ENCODE results near the gene CLCN7. TPM values are rescaled to one million over a fixed set of nuclear protein-coding genes. Genes with fewer than 3 reads are reported as not detected.

The CLCN7 gene
- total and polyA plus RNA-seq, 9 of the 15 experiments (the other 6 are each of a cell fraction or from before 2014, with no cell fraction given) = 0.06 to 126 (median 18.7) TPM

DNA sequence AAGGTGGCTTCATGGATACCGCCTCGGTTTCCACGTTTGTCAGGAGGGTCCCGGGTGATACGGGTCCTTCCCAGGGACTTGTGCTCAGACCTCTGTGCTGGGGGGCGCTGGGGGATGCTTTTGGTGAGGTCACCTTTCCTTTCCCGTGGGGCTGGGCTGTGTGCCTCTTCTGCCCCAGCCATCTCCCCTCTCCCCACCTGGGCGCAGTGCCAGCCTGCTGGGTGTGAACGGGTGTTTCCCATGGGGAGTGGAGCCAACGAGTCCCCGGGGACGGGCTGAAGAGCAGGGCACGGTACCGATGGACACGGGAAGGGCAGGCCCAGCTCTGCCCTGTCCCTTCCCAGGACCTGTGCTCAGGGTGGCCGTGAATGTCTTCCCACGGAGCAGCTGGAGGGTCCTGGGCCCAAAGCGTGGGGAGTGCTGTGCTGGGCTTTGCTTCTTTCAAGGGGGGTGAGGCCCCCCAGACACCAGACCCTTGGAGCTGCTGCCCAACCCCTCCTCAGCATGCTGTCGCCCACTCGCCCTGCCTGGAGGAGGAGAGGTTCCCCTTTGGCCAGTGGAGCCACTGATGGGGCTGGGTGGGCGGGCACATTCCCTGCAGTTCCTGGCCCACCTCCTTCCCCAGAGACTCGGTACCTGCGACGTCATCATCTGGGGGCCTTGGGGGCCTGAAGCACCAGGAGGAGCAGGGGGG, 33.8 kb upstream of the CLCN7 start:
- H4K20me1 ChIP-seq (replicated peaks; ENCODE audit: control insufficient read depth, insufficient read depth, low read length) = no peaks in the 10 kb centered on the region
- H3K79me2 ChIP-seq (ENCODE audit: control insufficient read depth, insufficient read depth, low read length) = no peaks in the 10 kb centered on the region
- no peak overlapping the region for H2AFZ ChIP-seq (ENCODE audit: low read depth, low read length)
- CTCF ChIA-PET (ENCODE audit: low intra/inter-chr PET ratio) = no interaction called here
- no peak for DNase-seq (ENCODE audit: extremely low read depth in 1 of 4, low spot score in 3 of 4)
- no peak overlapping the region for H3K4me2 ChIP-seq (ENCODE audit: insufficient read depth, low read length)
- FAIRE-seq = no peak
- BruUV-seq (replicated peaks) = no TSS peak
- H3K36me3 ChIP-seq (ENCODE audit: control insufficient read depth, insufficient read depth, low read length) = peaks cover 51% of the 10 kb centered on the region; the same call in 1 of the 3 replicates
- TF ChIP-seq TAF7 (tag; IDR thresholded peaks at IDR 0.05) (no peak), RBFOX2 (IDR thresholded peaks at IDR 0.05; ENCODE audit: low read depth, low read length) (peak; percentile 14)
- no peaks in the 10 kb centered on the region for H3K9me1 ChIP-seq (ENCODE audit: control insufficient read depth, insufficient read depth, low read length)
- POLR2A ChIA-PET = interaction anchor here (0.6 kb wide), 1 partner anchor 152 kb away, joined by 4 read pairs; no protein-coding TSS in a partner anchor
- intact Hi-C loops (cut with micrococcal nuclease) = no loop called here
- H3K4me3 ChIP-seq = no peak overlapping the region
- WGBS (ENCODE audit: insufficient coverage, low coverage, missing lambda C conversion rate) = 87% methylated on average over 19 of the region's 24 CpGs
- no peaks in the 10 kb centered on the region for H3K9me3 ChIP-seq (replicated peaks; ENCODE audit: control insufficient read depth, insufficient read depth, low read depth, low read length)
- in situ Hi-C loops (cut with MboI) = no loop called here
- H3K4me1 ChIP-seq (replicated peaks in 1 of 2; ENCODE audit: control insufficient read depth in 2 of 2, insufficient read depth in 2 of 2, low read length in 2 of 2) = peaks cover 0 to 43% of the 10 kb centered on the region in 2 experiments; a peak in 2 of 5 replicates
- H3K9ac ChIP-seq (ENCODE audit: insufficient read depth in 1 of 2, low read depth in 2 of 2, low read length in 2 of 2) = no peak overlapping the region
- no peak for ATAC-seq
- no peaks in the 10 kb centered on the region for H3K27me3 ChIP-seq (ENCODE audit: control insufficient read depth in 2 of 2, insufficient read depth in 2 of 2, low read length in 2 of 2)
- no peak overlapping the region for H3K27ac ChIP-seq (ENCODE audit: extremely low read depth, low read depth, low read length)

DNA sequence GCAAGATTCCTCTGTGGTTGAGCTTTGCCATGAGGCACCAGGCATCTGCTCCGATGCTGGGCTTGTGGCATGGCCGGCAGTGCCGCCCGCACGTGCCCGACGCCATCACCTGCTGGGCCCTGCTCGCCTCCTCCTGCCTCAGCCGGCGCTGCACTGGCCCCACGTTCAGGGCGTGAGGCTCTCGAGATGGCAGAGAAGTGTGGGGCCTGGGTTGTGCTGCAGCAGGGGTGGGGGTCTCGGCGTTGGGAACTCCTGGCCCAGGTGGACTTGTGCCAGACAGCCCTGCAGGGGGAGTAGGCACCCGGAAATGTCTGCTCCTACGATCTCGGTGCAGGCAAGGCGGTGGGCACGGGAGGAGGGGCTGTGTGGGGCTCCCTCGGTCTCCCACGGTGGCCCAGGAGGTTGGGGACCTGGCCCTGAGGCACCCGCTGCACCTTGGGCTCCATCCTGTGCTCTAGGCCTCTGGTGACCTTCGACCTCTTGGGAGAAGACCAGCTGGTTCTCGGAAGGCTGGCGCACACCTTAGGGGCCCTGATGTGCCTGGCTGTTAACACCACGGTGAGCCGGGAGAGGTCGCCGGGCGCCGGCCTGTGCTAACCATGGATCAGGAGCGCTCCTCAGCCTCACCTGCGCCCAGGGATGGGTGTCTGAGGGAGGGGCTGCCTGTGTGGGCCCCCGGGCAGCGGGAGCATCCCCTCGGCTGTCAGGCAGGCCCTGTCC, 31.8 kb upstream of the CLCN7 start:
- FAIRE-seq = no peak

More for the DNA sequence above, 31.8 kb upstream of the CLCN7 start:
- Histone ChIP-seq H3K4me2 (ENCODE audit: insufficient read depth, low read length) (no peak overlapping the region), H3K9me3 (replicated peaks; ENCODE audit: control insufficient read depth, insufficient read depth, low read depth, low read length) (no peaks in the 10 kb centered on the region), H2AFZ (ENCODE audit: low read depth, low read length) (no peak overlapping the region), H3K4me3 (no peak overlapping the region), H3K36me3 (ENCODE audit: control insufficient read depth, insufficient read depth, low read length) (peaks cover 71% of the 10 kb centered on the region; the same call in 1 of the 3 replicates), H3K79me2 (ENCODE audit: control insufficient read depth, insufficient read depth, low read length) (no peaks in the 10 kb centered on the region), H3K9ac (ENCODE audit: insufficient read depth in 1 of 2, low read depth in 2 of 2, low read length in 2 of 2) (no peak overlapping the region; a peak in 1 of 4 replicates), H3K9me1 (ENCODE audit: control insufficient read depth, insufficient read depth, low read length) (no peaks in the 10 kb centered on the region), H4K20me1 (replicated peaks; ENCODE audit: control insufficient read depth, insufficient read depth, low read length) (no peaks in the 10 kb centered on the region), H3K27ac (ENCODE audit: extremely low read depth, low read depth, low read length) (no peak overlapping the region), H3K27me3 (ENCODE audit: control insufficient read depth in 2 of 2, insufficient read depth in 2 of 2, low read length in 2 of 2) (no peaks in the 10 kb centered on the region), H3K4me1 (replicated peaks in 1 of 2; ENCODE audit: control insufficient read depth in 2 of 2, insufficient read depth in 2 of 2, low read length in 2 of 2) (peaks cover 0 to 47% of the 10 kb centered on the region in 2 experiments; a peak in 2 of 5 replicates)
- DNase-seq (ENCODE audit: extremely low read depth in 1 of 4, low spot score in 3 of 4) = no peak
- ChIA-PET POLR2A (interaction anchor here (0.6 kb wide), 1 partner anchor 10 kb away, joined by 3 read pairs; no protein-coding TSS in a partner anchor), CTCF (ENCODE audit: low intra/inter-chr PET ratio) (no interaction called here)
- no TSS peak for BruUV-seq (replicated peaks)
- in situ Hi-C loops (cut with MboI) (no loop called here), intact Hi-C loops (cut with micrococcal nuclease) (no loop called here)
- TF ChIP-seq NR2C1 (IDR thresholded peaks at IDR 0.05) (0 out of 2 replicates have a peak, but pooled peaks have one; percentile 25), NR2C1 (tag; IDR thresholded peaks at IDR 0.05) (peak; percentile 37; the same call in 1 of the 2 replicates), NR2C2 (CRISPR knock-in tag; IDR thresholded peaks at IDR 0.05) (no peak), NR2C2 (tag; IDR thresholded peaks at IDR 0.05) (peak; percentile 15; the same call in 1 of the 2 replicates), POLR2G (IDR thresholded peaks at IDR 0.05; ENCODE audit: low read depth, low read length) (peak; percentile 49), JUND (IDR thresholded peaks at IDR 0.05; ENCODE audit: borderline replicate concordance, low read depth, low read length) (no peak), JUND (tag; IDR thresholded peaks at IDR 0.05; ENCODE audit: borderline replicate concordance, low read depth, low read length) (no peak)
- TF ChIP-seq, protein P1, sequence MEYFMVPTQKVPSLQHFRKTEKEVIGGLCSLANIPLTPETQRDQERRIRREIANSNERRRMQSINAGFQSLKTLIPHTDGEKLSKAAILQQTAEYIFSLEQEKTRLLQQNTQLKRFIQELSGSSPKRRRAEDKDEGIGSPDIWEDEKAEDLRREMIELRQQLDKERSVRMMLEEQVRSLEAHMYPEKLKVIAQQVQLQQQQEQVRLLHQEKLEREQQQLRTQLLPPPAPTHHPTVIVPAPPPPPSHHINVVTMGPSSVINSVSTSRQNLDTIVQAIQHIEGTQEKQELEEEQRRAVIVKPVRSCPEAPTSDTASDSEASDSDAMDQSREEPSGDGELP (CRISPR knock-in tag; IDR thresholded peaks at IDR 0.05; ENCODE audit: borderline replicate concordance) = peak; percentile 32; the same call in 1 of the 2 replicates
- ATAC-seq = no peak
- WGBS (ENCODE audit: insufficient coverage, low coverage, missing lambda C conversion rate) = 90% methylated on average over 28 of the region's 37 CpGs

All from K562 (cell line).